Eye (tissue), 1 donor: ENCODE results near the gene CSNK1E.

Experiments used
- DNase-seq: peaks from one replicate; pipeline ENCODE4 v3.0.0-alpha.2; 2015

CSNK1E gene

GRCh38 chr22:38247713-38248112 lies 69.5 kb downstream of the CSNK1E start:
- no peak for DNase-seq

- no peak for DNase-seq
These were observed 70.5 kb downstream of the CSNK1E start for GRCh38 chr22:38246692-38247091.

GRCh38 chr22:38246046-38246658 lies 71.1 kb downstream of the CSNK1E start:
- no peak for DNase-seq

- no peak for DNase-seq
These were observed 73.1 kb downstream of the CSNK1E start for GRCh38 chr22:38244106-38244505.

- DNase-seq: peak; percentile 92
These were observed 74.0 kb downstream of the CSNK1E start for GRCh38 chr22:38243007-38243765.

GRCh38 chr22:38240734-38241252 lies 76.4 kb downstream of the CSNK1E start:
- DNase-seq: peak; percentile 58
